ENCODE data around the gene PRR33. TPM values are rescaled to one million over a fixed set of nuclear protein-coding genes. Genes with fewer than 3 reads are reported as not detected.

PRR33 gene
- total and polyA plus RNA-seq, 9 of the 15 experiments (the other 6 are each of a cell fraction or from before 2014, with no cell fraction given), result not detected

DNA sequence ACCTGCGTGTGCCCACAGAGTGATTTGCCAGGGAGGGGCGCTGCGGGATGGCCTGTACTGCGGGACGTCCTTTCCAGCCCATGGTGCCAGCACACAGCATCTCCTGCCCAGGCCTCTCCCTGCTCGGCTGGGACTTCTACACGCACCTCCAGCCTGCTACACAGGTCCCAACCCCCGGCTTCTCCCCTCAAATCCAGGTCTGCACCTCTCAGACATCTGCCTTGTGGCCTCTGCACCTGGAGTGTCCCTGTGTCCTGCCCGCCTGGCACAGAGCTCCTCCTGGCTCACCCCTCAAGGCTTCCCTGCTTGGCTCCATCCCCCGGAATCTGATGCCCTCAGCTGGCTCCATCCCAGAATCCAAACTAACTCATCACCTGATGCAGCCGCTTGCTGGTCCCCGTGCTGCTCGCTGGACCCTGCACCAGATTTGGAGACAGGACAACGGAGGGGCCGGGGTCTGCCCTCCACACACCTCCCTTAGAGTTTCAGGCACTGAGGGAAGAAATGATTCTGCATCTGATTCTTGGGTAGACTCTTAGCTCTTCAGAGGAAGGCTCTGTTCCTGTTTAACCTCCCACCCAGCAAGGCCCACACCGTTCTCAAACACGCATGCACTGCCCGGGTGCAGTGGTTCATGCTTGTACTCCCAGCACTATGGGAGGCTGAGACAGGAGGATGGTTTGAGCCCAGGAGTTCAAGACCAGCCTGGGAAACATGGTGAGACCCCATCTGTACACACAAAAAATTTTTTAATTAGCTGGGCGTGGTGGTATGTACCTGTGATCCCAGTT is 42.9 kb downstream of the PRR33 start (continued):
- TF ChIP-seq AFF4 (CRISPR knock-in tag; IDR thresholded peaks at IDR 0.05) (no peak), GTF2F1 (IDR thresholded peaks at IDR 0.05; ENCODE audit: low read depth, low read length) (no peak), RBM14 (IDR thresholded peaks at IDR 0.05; ENCODE audit: borderline replicate concordance, insufficient read depth, low read depth, low read length) (no peak), FIP1L1 (IDR thresholded peaks at IDR 0.05; ENCODE audit: low read depth, low read length, poor library complexity, severe bottlenecking) (no peak), ZNF77 (CRISPR knock-in tag; IDR thresholded peaks at IDR 0.05) (no peak), STAG1 (CRISPR knock-in tag; IDR thresholded peaks at IDR 0.05; ENCODE audit: borderline replicate concordance) (no peak), ZNF589 (CRISPR knock-in tag; IDR thresholded peaks at IDR 0.05; ENCODE audit: low read depth) (no peak)
- TF ChIP-seq, protein P1, sequence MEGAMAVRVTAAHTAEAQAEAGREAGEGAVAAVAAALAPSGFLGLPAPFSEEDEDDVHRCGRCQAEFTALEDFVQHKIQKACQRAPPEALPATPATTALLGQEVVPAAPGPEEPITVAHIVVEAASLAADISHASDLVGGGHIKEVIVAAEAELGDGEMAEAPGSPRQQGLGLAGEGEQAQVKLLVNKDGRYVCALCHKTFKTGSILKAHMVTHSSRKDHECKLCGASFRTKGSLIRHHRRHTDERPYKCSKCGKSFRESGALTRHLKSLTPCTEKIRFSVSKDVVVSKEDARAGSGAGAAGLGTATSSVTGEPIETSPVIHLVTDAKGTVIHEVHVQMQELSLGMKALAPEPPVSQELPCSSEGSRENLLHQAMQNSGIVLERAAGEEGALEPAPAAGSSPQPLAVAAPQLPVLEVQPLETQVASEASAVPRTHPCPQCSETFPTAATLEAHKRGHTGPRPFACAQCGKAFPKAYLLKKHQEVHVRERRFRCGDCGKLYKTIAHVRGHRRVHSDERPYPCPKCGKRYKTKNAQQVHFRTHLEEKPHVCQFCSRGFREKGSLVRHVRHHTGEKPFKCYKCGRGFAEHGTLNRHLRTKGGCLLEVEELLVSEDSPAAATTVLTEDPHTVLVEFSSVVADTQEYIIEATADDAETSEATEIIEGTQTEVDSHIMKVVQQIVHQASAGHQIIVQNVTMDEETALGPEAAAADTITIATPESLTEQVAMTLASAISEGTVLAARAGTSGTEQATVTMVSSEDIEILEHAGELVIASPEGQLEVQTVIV (CRISPR knock-in tag; IDR thresholded peaks at IDR 0.05; ENCODE audit: borderline replicate concordance), result no peak
- TF ChIP-seq, protein P2, sequence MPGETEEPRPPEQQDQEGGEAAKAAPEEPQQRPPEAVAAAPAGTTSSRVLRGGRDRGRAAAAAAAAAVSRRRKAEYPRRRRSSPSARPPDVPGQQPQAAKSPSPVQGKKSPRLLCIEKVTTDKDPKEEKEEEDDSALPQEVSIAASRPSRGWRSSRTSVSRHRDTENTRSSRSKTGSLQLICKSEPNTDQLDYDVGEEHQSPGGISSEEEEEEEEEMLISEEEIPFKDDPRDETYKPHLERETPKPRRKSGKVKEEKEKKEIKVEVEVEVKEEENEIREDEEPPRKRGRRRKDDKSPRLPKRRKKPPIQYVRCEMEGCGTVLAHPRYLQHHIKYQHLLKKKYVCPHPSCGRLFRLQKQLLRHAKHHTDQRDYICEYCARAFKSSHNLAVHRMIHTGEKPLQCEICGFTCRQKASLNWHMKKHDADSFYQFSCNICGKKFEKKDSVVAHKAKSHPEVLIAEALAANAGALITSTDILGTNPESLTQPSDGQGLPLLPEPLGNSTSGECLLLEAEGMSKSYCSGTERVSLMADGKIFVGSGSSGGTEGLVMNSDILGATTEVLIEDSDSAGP (CRISPR knock-in tag; IDR thresholded peaks at IDR 0.05), result no peak
- TF ChIP-seq, protein P3, sequence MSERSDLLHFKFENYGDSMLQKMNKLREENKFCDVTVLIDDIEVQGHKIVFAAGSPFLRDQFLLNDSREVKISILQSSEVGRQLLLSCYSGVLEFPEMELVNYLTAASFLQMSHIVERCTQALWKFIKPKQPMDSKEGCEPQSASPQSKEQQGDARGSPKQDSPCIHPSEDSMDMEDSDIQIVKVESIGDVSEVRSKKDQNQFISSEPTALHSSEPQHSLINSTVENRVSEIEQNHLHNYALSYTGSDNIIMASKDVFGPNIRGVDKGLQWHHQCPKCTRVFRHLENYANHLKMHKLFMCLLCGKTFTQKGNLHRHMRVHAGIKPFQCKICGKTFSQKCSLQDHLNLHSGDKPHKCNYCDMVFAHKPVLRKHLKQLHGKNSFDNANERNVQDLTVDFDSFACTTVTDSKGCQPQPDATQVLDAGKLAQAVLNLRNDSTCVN (CRISPR knock-in tag; IDR thresholded peaks at IDR 0.05), result no peak

Measured in K562 (cell line).